ENCODE results near the gene PITPNC1. TPM values are rescaled to one million over a fixed set of nuclear protein-coding genes. Genes with fewer than 3 reads are reported as not detected.
"Not testable (repeated sequence)": the region's sequence is repeated elsewhere in the genome, so short reads cannot be mapped to it uniquely, and the experiment has no call there.

Gene PITPNC1
- total RNA-seq, 1 experiment from 2014 or later = 23.6 TPM

GRCh38 chr17:67619555-67619954 is 242.5 kb downstream of the PITPNC1 start:
- DNase-seq (ENCODE audit: low read depth) = no peak

GRCh38 chr17:67620088-67620487 is 243.0 kb downstream of the PITPNC1 start:
- DNase-seq (ENCODE audit: low read depth) = no peak

GRCh38 chr17:67620636-67621035 is 243.6 kb downstream of the PITPNC1 start:
- DNase-seq (ENCODE audit: low read depth) = no peak

GRCh38 chr17:67623767-67624166 is 246.7 kb downstream of the PITPNC1 start:
- no peak for DNase-seq (ENCODE audit: low read depth)

GRCh38 chr17:67624886-67625656 is 248.0 kb downstream of the PITPNC1 start:
- DNase-seq (ENCODE audit: low read depth) = no peak

GRCh38 chr17:67625971-67626370 is 248.9 kb downstream of the PITPNC1 start:
- no peak for DNase-seq (ENCODE audit: low read depth)

GRCh38 chr17:67628580-67629013 is 251.5 kb downstream of the PITPNC1 start:
- DNase-seq (ENCODE audit: low read depth) = peak; percentile 70

- DNase-seq (ENCODE audit: low read depth) = peak; percentile 61
Observed at GRCh38 chr17:67629971-67630320, 252.9 kb downstream of the PITPNC1 start.

- not testable (repeated sequence) for DNase-seq (ENCODE audit: low read depth)
Observed at GRCh38 chr17:67630836-67631235, 253.8 kb downstream of the PITPNC1 start.

GRCh38 chr17:67632141-67632540 is 255.1 kb downstream of the PITPNC1 start:
- DNase-seq (ENCODE audit: low read depth) = no peak

GRCh38 chr17:67633751-67634211 is 256.7 kb downstream of the PITPNC1 start:
- DNase-seq (ENCODE audit: low read depth) = no peak

- no peak for DNase-seq (ENCODE audit: low read depth)
Observed at GRCh38 chr17:67635681-67636080, 258.6 kb downstream of the PITPNC1 start.

GRCh38 chr17:67636312-67636711 is 259.2 kb downstream of the PITPNC1 start:
- DNase-seq (ENCODE audit: low read depth) = no peak

GRCh38 chr17:67636834-67637520 is 259.9 kb downstream of the PITPNC1 start:
- no peak for DNase-seq (ENCODE audit: low read depth)

GRCh38 chr17:67637901-67638641 is 261.0 kb downstream of the PITPNC1 start:
- no peak for DNase-seq (ENCODE audit: low read depth)

- no peak for DNase-seq (ENCODE audit: low read depth)
Observed at GRCh38 chr17:67638871-67639270, 261.8 kb downstream of the PITPNC1 start.

- no peak for DNase-seq (ENCODE audit: low read depth)
Observed at GRCh38 chr17:67639555-67639954, 262.5 kb downstream of the PITPNC1 start.

- DNase-seq (ENCODE audit: low read depth) = no peak
Observed at GRCh38 chr17:67639979-67640378, 262.9 kb downstream of the PITPNC1 start.

GRCh38 chr17:67642488-67642887 is 265.4 kb downstream of the PITPNC1 start:
- no peak for DNase-seq (ENCODE audit: low read depth)

- DNase-seq (ENCODE audit: low read depth) = no peak
Observed at GRCh38 chr17:67644061-67644460, 267.0 kb downstream of the PITPNC1 start.

GRCh38 chr17:67645195-67645594 is 268.1 kb downstream of the PITPNC1 start:
- DNase-seq (ENCODE audit: low read depth) = not testable (repeated sequence)

- DNase-seq (ENCODE audit: low read depth) = no peak
Observed at GRCh38 chr17:67646472-67646871, 269.4 kb downstream of the PITPNC1 start.

Data from RPMI7951 (cell line).